ENCODE measurements around the gene USP25. TPM values are rescaled to one million over a fixed set of nuclear protein-coding genes. Genes with fewer than 3 reads are reported as not detected.
"Not testable (repeated sequence)": the region's sequence is repeated elsewhere in the genome, so short reads cannot be mapped to it uniquely, and the experiment has no call there.

The USP25 gene
- total RNA-seq, 3 donors from 2014 or later = 28.3 to 31.1 (median 28.4) TPM

DNA sequence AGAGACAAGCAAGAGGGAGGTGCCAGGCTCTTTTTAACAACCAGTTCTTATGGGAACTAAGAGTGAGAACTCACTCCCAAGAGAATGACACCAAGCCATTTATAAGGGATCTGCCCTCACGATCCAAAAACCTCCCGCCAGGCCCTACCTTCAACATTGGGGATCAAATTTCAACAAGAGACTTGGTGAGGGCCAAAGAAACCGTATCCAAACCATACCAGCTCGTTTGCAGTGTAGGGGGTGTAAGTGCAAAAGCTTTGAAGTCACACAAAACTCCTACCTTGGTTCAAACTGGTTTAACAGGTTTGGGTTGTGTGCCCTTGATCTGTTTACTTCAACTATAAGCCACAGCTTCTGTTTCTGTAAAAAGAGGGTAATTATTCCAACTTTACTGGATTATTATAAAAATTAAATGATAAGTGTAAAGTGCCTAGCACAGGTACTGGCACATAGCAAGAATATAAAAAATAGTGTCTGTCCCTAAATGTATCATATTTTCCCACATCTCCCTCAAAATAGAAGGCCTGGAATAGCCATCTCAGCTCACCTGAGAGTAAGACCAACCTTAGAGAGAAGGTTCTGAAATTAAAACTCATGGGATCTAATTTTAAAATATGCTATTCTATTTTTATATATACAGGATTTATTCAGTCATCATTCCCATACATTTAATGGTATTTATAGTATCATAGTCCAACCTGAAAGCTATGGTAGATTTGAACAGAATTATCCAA is 7.0 kb upstream of the USP25 start:
- Mint-ChIP-seq H3K4me3 (no peak overlapping the region), H3K4me1 (ENCODE audit: low read depth) (no peaks in the 10 kb centered on the region), H3K36me3 (ENCODE audit: insufficient read depth) (no peaks in the 10 kb centered on the region), H3K27me3 (ENCODE audit: low read depth) (peaks cover 6% of the 10 kb centered on the region), H3K9me3 (peaks cover 12% of the 10 kb centered on the region)
- no peak for DNase-seq
- no peak for ATAC-seq

- no peaks in the 10 kb centered on the region for H3K36me3 Mint-ChIP-seq (ENCODE audit: insufficient read depth)
- DNase-seq (no peak), ATAC-seq (no peak)
- peaks cover 9% of the 10 kb centered on the region for H3K9me3 Mint-ChIP-seq
- H3K27me3 Mint-ChIP-seq (ENCODE audit: low read depth) = peaks cover 3% of the 10 kb centered on the region
- H3K4me1 Mint-ChIP-seq (ENCODE audit: low read depth) = peaks cover 2% of the 10 kb centered on the region
- H3K4me3 Mint-ChIP-seq = no peak overlapping the region
These were observed 3.8 kb upstream of the USP25 start for GRCh38 chr21:15725949-15726348.

GRCh38 chr21:15728046-15728445 is 1.7 kb upstream of the USP25 start:
- Mint-ChIP-seq H3K4me3 (no peak overlapping the region), H3K27me3 (ENCODE audit: low read depth) (peaks cover 3% of the 10 kb centered on the region), H3K9me3 (no peaks in the 10 kb centered on the region), H3K36me3 (ENCODE audit: insufficient read depth) (no peaks in the 10 kb centered on the region), H3K4me1 (ENCODE audit: low read depth) (peaks cover 17% of the 10 kb centered on the region)
- DNase-seq (no peak), ATAC-seq (no peak)

DNA sequence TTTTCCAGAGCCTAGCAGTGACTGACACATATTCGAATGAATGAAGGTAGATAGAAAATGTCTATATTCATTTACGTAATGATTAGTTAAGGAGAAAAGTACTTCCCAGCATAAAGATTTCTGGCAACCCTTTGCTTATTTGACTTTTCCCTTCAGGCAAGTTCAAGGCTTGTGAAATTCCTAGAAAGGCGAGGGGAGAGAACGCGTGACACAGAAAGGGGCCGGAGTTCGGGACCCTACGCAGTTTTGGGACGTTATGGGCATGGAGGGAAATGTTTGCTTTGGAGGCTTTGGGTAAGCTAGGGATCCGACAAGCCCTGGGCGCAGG is 472 bp upstream of the USP25 start:
- no peaks in the 10 kb centered on the region for H3K36me3 Mint-ChIP-seq (ENCODE audit: insufficient read depth)
- no peaks in the 10 kb centered on the region for H3K9me3 Mint-ChIP-seq
- peak overlapping the region; percentile 77 for H3K4me3 Mint-ChIP-seq

DNA sequence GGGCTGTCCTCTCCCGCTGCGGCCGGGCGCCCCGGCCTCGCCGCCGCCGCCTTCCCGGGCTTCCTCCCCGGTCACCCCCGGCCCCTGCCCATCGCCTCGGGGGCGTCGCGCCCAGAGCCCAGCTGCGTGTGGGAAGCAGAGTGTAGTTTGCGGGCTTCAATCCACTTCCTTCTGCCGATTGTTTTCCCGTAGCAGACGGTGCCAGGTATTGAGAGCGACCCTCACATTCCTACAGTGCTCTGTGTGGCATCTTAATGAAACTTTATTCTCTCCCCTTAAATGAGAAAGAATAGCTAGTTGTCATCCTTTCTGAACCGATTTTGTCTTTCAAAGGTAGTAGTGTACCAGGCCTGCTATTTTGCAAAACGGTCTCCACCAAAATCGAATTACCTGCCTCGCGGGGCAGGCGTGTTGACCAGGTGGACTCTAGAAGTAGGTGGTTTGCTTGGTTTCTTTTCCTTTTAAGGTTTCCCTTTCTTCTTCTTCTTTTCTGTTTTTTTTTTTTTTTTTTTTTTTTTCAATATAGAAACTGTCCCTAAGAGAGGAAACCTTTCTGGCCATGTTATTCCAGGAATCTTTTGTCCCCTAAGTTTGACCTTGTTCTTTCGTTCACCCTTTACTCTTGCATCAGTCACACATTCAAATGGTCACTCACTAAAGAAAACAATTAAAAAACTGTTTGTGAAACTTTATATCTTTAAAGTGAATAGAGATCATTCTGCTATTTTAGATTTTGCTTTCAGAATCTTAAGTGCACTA is 881 bp downstream of the USP25 start:
- Mint-ChIP-seq H3K4me3 (peak overlapping the region; percentile 93), H3K9me3 (no peaks in the 10 kb centered on the region), H3K36me3 (ENCODE audit: insufficient read depth) (no peaks in the 10 kb centered on the region), H3K4me1 (ENCODE audit: low read depth) (peaks cover 36% of the 10 kb centered on the region), H3K27me3 (ENCODE audit: low read depth) (peaks cover 3% of the 10 kb centered on the region)
- ATAC-seq (no peak), DNase-seq (no peak)

More for the DNA sequence above, 472 bp upstream of the USP25 start:
- ATAC-seq = no peak
- DNase-seq = no peak
- Mint-ChIP-seq H3K4me1 (ENCODE audit: low read depth) (peaks cover 25% of the 10 kb centered on the region), H3K27me3 (ENCODE audit: low read depth) (peaks cover 3% of the 10 kb centered on the region)

DNA sequence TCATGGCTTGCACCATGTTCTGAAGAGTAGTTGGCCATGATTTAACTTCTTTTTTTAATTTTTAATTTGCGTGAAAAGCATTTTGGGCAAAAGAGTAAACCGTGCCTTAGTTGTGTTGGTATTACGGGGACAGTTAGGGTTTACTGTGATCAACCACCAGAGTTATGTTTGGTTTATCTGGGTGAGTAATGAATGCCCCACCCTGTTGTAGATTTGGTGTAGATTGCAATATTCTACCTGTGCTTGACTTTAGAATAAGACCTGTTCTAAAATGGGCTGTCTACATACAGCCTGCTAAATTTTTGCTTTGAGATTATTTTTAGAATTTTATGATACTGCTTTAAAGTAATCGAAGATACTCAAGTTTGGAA is 1.4 kb downstream of the USP25 start:
- Mint-ChIP-seq H3K27me3 (ENCODE audit: low read depth) (peaks cover 3% of the 10 kb centered on the region), H3K4me3 (peak overlapping the region; percentile 93), H3K36me3 (ENCODE audit: insufficient read depth) (no peaks in the 10 kb centered on the region), H3K4me1 (ENCODE audit: low read depth) (peaks cover 42% of the 10 kb centered on the region), H3K9me3 (no peaks in the 10 kb centered on the region)
- ATAC-seq (no peak), DNase-seq (no peak)

- Mint-ChIP-seq H3K4me3 (peak overlapping the region; percentile 93), H3K4me1 (ENCODE audit: low read depth) (peaks cover 49% of the 10 kb centered on the region), H3K27me3 (ENCODE audit: low read depth) (peaks cover 1% of the 10 kb centered on the region), H3K9me3 (no peaks in the 10 kb centered on the region), H3K36me3 (ENCODE audit: insufficient read depth) (no peaks in the 10 kb centered on the region)
- DNase-seq (no peak), ATAC-seq (peak; percentile 32 to 36)
These were observed 2.7 kb downstream of the USP25 start for GRCh38 chr21:15732290-15732995.

- Mint-ChIP-seq H3K4me3 (peak overlapping the region; percentile 63), H3K36me3 (ENCODE audit: insufficient read depth) (no peaks in the 10 kb centered on the region), H3K4me1 (ENCODE audit: low read depth) (peaks cover 55% of the 10 kb centered on the region), H3K27me3 (ENCODE audit: low read depth) (no peaks in the 10 kb centered on the region), H3K9me3 (no peaks in the 10 kb centered on the region)
- DNase-seq (no peak), ATAC-seq (no peak)
These were observed 3.2 kb downstream of the USP25 start for GRCh38 chr21:15732996-15733329.

- ATAC-seq (no peak), DNase-seq (no peak)
- H3K4me3 Mint-ChIP-seq = no peak overlapping the region
- no peaks in the 10 kb centered on the region for H3K9me3 Mint-ChIP-seq
- H3K36me3 Mint-ChIP-seq (ENCODE audit: insufficient read depth) = no peaks in the 10 kb centered on the region
- no peaks in the 10 kb centered on the region for H3K27me3 Mint-ChIP-seq (ENCODE audit: low read depth)
- H3K4me1 Mint-ChIP-seq (ENCODE audit: low read depth) = peaks cover 78% of the 10 kb centered on the region
These were observed 5.6 kb downstream of the USP25 start for GRCh38 chr21:15735409-15735808.

GRCh38 chr21:15735931-15736330 is 6.1 kb downstream of the USP25 start:
- ATAC-seq; H3K36me3 Mint-ChIP-seq (ENCODE audit: insufficient read depth): not testable (repeated sequence)

GRCh38 chr21:15738779-15739178 is 9.0 kb downstream of the USP25 start:
- H3K9me3 Mint-ChIP-seq; DNase-seq; ATAC-seq; H3K27me3 Mint-ChIP-seq (ENCODE audit: low read depth): not testable (repeated sequence)
- Mint-ChIP-seq H3K36me3 (ENCODE audit: insufficient read depth) (peaks cover 14% of the 10 kb centered on the region), H3K4me1 (ENCODE audit: low read depth) (peaks cover 91% of the 10 kb centered on the region), H3K4me3 (peak overlapping the region; percentile 1)

More at GRCh38 chr21:15735931-15736330, 6.1 kb downstream of the USP25 start:
- Mint-ChIP-seq H3K4me1 (ENCODE audit: low read depth) (peaks cover 83% of the 10 kb centered on the region), H3K4me3 (peak overlapping the region; percentile 33)
- H3K27me3 Mint-ChIP-seq (ENCODE audit: low read depth); DNase-seq; H3K9me3 Mint-ChIP-seq: not testable (repeated sequence)

DNA sequence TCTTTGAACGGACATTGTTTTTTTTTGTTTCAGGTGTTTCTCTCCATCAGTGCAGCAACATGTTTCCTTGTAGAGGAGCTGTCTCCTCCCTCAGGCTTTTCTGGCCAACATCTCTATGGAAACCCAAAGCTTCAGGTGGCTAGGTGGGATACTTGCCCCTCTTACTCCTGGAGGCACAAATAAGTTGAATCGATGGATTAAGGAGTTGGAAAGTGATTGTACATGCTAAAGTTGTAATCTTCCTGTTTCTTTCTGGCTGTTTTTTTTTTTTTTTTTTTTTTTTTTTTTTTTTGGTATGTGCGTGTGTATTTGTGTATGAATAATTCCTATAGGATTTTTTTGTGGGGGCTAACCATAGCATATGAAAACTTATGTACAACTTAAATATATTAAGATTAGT is 10.6 kb downstream of the USP25 start:
- peaks cover 15% of the 10 kb centered on the region for H3K36me3 Mint-ChIP-seq (ENCODE audit: insufficient read depth)
- no peaks in the 10 kb centered on the region for H3K27me3 Mint-ChIP-seq (ENCODE audit: low read depth)
- DNase-seq (no peak), ATAC-seq (no peak)
- no peaks in the 10 kb centered on the region for H3K9me3 Mint-ChIP-seq
- H3K4me3 Mint-ChIP-seq = no peak overlapping the region
- H3K4me1 Mint-ChIP-seq (ENCODE audit: low read depth) = peaks cover 88% of the 10 kb centered on the region

DNA sequence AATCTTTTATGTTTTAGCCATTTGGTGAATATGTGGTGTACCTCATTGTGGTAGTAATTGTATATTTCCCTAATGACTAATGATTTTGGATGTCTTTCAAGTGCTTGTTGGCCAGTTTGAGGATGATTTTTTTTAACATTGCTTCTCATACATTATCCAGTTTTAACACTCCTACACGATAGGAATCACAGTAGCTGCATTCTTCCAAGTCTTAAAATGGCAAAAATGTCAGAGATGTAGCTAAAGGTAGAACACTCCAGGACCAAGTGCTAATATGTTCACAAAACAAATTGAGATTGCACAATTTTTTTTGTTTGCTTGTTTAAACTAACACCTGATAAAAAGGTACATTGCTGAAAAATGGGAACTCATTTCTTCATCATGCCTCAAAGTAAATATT is 11.7 kb downstream of the USP25 start:
- DNase-seq = no peak
- H3K4me1 Mint-ChIP-seq (ENCODE audit: low read depth) = peaks cover 86% of the 10 kb centered on the region
- no peak overlapping the region for H3K4me3 Mint-ChIP-seq
- ATAC-seq = no peak
- no peaks in the 10 kb centered on the region for H3K9me3 Mint-ChIP-seq
- no peaks in the 10 kb centered on the region for H3K27me3 Mint-ChIP-seq (ENCODE audit: low read depth)
- H3K36me3 Mint-ChIP-seq (ENCODE audit: insufficient read depth) = peaks cover 18% of the 10 kb centered on the region

DNA sequence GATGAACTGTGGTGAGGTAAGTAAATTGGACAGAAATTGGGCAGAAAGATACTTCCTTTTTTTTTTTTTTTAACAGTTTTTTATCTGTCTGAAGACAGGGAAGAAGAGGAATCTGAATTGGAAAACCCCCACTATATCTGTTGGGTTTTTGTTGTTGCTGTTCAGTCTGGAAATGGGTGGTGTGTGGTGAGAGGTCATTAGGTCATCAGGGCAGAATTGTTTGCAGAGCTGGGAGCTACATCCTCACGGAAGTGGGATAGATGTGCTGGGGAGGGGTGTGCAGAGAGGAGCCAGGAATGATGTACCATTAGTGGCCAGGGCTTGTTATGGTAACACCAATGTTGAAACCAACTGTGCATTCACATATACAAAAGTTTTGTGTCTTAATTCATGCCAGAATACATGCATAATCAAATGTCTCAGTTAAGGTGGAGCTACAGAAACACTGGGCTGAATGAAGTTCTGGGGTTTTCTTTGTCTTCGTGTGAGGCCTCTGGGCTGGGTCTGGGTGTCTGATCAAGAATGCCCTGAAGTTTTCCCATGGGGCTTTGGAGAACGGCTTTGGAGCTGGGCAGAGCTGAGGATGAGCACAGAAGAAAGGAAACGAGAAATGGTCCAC is 12.4 kb downstream of the USP25 start:
- peaks cover 85% of the 10 kb centered on the region for H3K4me1 Mint-ChIP-seq (ENCODE audit: low read depth)

More for the DNA sequence above, 12.4 kb downstream of the USP25 start:
- no peak for ATAC-seq
- Mint-ChIP-seq H3K27me3 (ENCODE audit: low read depth) (no peaks in the 10 kb centered on the region), H3K9me3 (no peaks in the 10 kb centered on the region), H3K36me3 (ENCODE audit: insufficient read depth) (peaks cover 18% of the 10 kb centered on the region), H3K4me3 (no peak overlapping the region)
- no peak for DNase-seq
